SK-N-SH (cell line): ENCODE results near the gene CIAO1.

Experiments used
- CTCF ChIP-seq: fragments of 200-600 bp; sonication (generic); IDR thresholded peaks from 2 replicates; pipeline ENCODE4 v1.6.1; 2017; ENCODE audit warnings: antibody characterized with exemption, mild to moderate bottlenecking, moderate library complexity
- JUND ChIP-seq: IDR thresholded peaks from 2 replicates; pipeline ENCODE4 v1.4.0; 2012
- NRF1 ChIP-seq: IDR thresholded peaks from 2 replicates; pipeline ENCODE4 v1.6.1; 2012; ENCODE audit warnings: low read depth, mild to moderate bottlenecking, low read length
- POLR2AphosphoS5 ChIP-seq: IDR thresholded peaks from 2 replicates; pipeline ENCODE4 v1.6.1; 2012; ENCODE audit warnings: low read depth, low read length
- RAD21 ChIP-seq: IDR thresholded peaks from 2 replicates; pipeline ENCODE4 v1.6.1; 2012; ENCODE audit warnings: mild to moderate bottlenecking, low read length
- RXRA ChIP-seq: IDR thresholded peaks from 2 replicates; pipeline ENCODE4 v1.4.0; 2012; ENCODE audit warnings: low read depth, mild to moderate bottlenecking, borderline replicate concordance
- SMC3 ChIP-seq: IDR thresholded peaks from 2 replicates; pipeline ENCODE4 v1.6.1; 2012; ENCODE audit warnings: low read depth, low read length, improper control_type of control experiment
- ZBTB33 ChIP-seq: IDR thresholded peaks from 2 replicates; pipeline ENCODE4 v1.4.0; 2012; ENCODE audit warnings: low read depth, borderline replicate concordance

GRCh38 chr2:96287273-96287856 lies 21.3 kb downstream of the CIAO1 start:
- TF ChIP-seq NRF1 (no peak), SMC3 (no peak), JUND (no peak), CTCF (no peak), POLR2AphosphoS5 (no peak), ZBTB33 (no peak), RXRA (no peak), RAD21 (no peak)
